Urinary bladder (tissue), 4 donors: ENCODE data around the gene TDRD12. TPM values are rescaled to one million over a fixed set of nuclear protein-coding genes. Genes with fewer than 3 reads are reported as not detected.
"Not testable (repeated sequence)": the region's sequence is repeated elsewhere in the genome, so short reads cannot be mapped to it uniquely, and the experiment has no call there.

Source experiments
- DNase-seq: peaks from one replicate; pipeline ENCODE4 v3.0.0-alpha.2; 2015; ENCODE audit errors: extremely low spot score
- H3K27ac ChIP-seq: one replicate; pipeline ENCODE4 v1.5.1; 2013; ENCODE audit warnings: low read depth, mild to moderate bottlenecking, moderate library complexity
- H3K36me3 ChIP-seq: one replicate; pipeline ENCODE4 v1.6.1; 2013; ENCODE audit warnings: mild to moderate bottlenecking, moderate library complexity; ENCODE audit not compliant: insufficient read depth
- H3K4me1 ChIP-seq: one replicate; pipeline ENCODE4 v1.6.1; 2013; ENCODE audit warnings: mild to moderate bottlenecking, moderate library complexity; ENCODE audit not compliant: insufficient read depth
- H3K4me3 ChIP-seq: one replicate; pipeline ENCODE4 v1.5.1; 2013; ENCODE audit warnings: low read depth, low read length
- WGBS: extraction: QIAGEN DNeasy Blood & Tissue Kit; methylation state at CpG from one replicate; pipeline ENCODE4 v1.1.7; 2013; 5-methylcytosine and 5-hydroxymethylcytosine counted together
- polyA plus RNA-seq: library from polyadenylated mRNA; stranded (reverse); fragments of 200-250 nt; gene quantifications from one replicate; pipeline ENCODE4 v1.2.3, GENCODE V29; 2013
- total RNA-seq: library from RNA; depleted of rRNA; stranded (reverse); fragments of >200 nt; gene quantifications from one replicate; pipeline ENCODE4 v1.2.3, GENCODE V29; 2014
- donor health status: healthy with polysubstance abuse.
- donor health status: healthy.

The TDRD12 gene
- total and polyA plus RNA-seq, 2 donors = 0.24 to 1.1 TPM

DNA sequence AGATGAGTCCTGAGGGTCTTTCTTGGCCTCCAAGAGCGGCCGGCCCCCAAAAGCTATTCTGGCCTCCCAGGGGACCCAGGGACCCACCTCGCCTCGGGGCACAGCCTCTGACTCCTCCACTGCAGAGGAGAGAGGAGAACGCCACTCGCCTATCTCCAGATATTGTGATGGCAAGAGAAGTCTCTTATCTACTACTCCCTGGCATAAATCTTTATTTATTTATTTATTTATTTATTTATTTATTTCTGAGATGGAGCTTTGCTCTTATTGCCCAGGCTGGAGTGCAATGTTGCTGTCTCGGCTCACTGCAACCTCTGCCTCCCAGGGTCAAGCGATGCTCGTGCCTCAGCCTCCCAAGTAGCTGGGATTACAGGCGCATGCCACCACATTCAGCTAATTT lies 139.0 kb downstream of the TDRD12 start:
- no peak for DNase-seq
- no peak overlapping the region for H3K4me3 ChIP-seq
- H3K4me1 ChIP-seq = no peaks in the 10 kb centered on the region
- WGBS = 98% methylated on average over 10 of the region's 10 CpGs
- H3K27ac ChIP-seq = no peak overlapping the region
- no peaks in the 10 kb centered on the region for H3K36me3 ChIP-seq

DNA sequence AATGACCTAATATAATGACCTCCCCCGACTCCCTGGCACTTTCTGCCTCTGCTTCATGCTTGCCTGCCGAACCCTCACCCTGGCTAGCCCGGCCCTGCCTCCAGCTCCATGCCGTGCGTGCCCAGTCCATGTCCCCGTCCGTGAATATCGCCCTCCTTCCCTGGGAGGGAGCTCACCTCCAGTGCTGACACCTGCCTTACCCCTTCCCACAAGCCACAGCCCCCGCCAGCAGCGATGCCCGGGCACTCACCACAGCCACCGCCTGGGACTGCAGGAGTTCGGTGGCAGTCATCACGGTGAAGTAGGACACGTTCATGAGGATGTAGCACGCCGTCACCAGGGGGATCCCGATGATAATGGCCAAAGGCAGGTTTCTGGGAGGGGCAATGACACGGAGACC lies 140.0 kb downstream of the TDRD12 start:
- no peak overlapping the region for H3K4me3 ChIP-seq
- H3K4me1 ChIP-seq = no peaks in the 10 kb centered on the region
- WGBS = 93% methylated on average over 19 of the region's 19 CpGs
- no peak overlapping the region for H3K27ac ChIP-seq
- H3K36me3 ChIP-seq = no peaks in the 10 kb centered on the region
- no peak for DNase-seq

DNA sequence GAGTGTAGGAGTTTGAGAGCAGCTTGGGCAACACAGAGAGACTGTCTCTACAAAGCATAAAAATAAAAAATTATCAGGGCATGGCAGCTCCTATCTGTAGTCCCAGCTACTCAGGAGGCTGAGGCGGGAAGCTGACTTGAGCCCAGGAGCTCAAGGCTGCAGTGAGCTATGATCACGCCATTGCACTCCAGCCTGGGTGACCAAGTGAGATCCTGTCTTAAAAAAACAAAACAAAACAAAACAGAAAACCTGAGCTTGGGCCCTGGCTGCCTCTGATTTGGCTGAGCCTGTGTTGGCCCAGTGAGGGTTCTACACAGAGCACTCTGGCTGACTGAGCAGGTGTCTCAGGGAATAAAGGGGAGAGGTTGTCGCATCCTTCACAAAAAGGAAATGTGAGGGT lies 142.0 kb downstream of the TDRD12 start:
- 96% methylated on average over 3 of the region's 3 CpGs for WGBS
- Histone ChIP-seq H3K36me3 (no peaks in the 10 kb centered on the region), H3K4me3 (no peak overlapping the region), H3K27ac (no peak overlapping the region), H3K4me1 (no peaks in the 10 kb centered on the region)
- no peak for DNase-seq

DNA sequence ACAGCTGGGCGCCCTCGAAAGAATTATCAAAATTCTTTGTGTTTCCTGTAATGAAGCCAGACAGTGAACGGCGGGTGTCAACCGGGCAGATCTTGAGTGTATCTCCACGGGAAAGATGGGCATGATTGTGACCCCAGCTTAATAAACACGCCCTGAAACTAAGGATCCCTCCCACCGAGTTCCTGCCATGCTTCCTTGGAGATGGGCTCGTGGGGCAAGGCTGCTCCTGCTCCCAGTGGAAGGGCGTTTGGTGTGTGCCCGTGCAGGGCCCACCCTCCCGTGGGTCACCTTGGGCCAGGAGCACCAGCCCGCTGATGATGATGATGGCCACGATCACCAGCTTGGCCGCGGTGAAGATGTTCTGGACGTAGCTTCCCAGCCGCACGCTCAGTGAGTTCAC lies 142.6 kb downstream of the TDRD12 start:
- H3K4me3 ChIP-seq = no peak overlapping the region
- no peak for DNase-seq
- no peak overlapping the region for H3K27ac ChIP-seq
- H3K36me3 ChIP-seq = no peaks in the 10 kb centered on the region
- WGBS = 90% methylated on average over 19 of the region's 19 CpGs
- H3K4me1 ChIP-seq = no peaks in the 10 kb centered on the region

DNA sequence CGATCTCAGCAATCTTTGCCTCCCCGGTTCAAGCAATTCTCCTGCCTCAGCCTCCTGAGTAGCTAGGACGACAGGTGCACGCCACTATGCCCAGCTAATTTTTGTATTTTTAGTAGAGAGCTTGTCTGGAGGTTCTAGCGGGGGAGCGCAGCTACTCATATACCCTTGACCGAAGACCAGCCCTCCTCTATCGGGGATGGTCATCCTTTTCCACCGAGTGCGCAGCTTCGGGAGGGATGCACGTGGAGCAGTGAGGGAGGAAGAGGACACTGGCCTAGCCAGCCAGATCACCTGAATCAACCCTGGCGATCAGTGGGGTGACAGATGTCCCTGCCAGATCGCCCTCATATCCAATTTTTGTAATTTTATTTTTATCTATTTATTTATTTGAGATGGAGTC lies 143.2 kb downstream of the TDRD12 start:
- Histone ChIP-seq H3K36me3 (no peaks in the 10 kb centered on the region), H3K4me1 (no peaks in the 10 kb centered on the region), H3K27ac (no peak overlapping the region), H3K4me3 (no peak overlapping the region)
- no peak for DNase-seq
- WGBS = 97% methylated on average over 14 of the region's 14 CpGs

DNA sequence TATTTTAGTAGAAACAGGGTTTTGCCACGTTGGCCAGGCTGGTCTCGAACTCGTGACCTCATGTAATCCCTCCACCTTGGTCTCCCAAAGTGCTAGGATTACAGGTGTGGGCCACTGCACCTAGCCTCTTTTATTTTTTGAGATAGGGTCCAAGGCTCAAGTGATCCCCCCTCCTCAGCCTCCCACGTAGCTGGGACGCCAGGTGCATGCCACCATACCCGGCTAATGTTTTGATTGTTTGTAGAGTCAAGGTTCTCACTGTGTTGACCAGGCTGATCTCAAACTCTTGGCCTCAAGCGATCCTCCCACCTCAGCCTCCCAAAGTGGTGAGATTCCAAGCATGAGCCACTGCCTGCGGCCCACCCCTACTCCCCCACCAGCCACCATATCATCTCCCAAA lies 143.7 kb downstream of the TDRD12 start:
- Histone ChIP-seq H3K36me3 (no peaks in the 10 kb centered on the region), H3K4me1 (no peaks in the 10 kb centered on the region), H3K27ac (no peak overlapping the region), H3K4me3 (no peak overlapping the region)
- no peak for DNase-seq
- WGBS = 95% methylated on average over 8 of the region's 8 CpGs

DNA sequence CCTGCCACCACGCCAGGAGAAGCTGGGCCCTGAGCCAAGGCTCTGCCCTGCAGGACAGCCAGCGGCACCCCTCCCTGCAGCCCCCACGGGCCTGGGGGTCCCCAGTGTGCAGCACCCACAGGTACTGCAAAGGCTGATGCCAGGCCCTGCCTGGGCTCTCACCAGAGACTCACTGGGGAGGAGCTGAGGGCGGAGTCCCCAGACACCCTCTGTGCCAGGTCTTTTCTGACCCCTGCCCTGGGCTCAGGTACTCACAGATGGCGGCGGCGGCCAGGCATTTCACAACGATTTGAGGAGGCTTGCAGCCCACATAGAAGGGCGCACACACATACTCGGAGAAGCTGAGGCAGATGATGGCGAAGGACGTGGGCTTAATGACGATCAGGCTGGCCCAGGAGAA lies 144.3 kb downstream of the TDRD12 start:
- no peaks in the 10 kb centered on the region for H3K36me3 ChIP-seq
- no peak for DNase-seq
- H3K4me1 ChIP-seq = no peaks in the 10 kb centered on the region
- no peak overlapping the region for H3K27ac ChIP-seq
- no peak overlapping the region for H3K4me3 ChIP-seq
- 87% methylated on average over 13 of the region's 13 CpGs for WGBS

DNA sequence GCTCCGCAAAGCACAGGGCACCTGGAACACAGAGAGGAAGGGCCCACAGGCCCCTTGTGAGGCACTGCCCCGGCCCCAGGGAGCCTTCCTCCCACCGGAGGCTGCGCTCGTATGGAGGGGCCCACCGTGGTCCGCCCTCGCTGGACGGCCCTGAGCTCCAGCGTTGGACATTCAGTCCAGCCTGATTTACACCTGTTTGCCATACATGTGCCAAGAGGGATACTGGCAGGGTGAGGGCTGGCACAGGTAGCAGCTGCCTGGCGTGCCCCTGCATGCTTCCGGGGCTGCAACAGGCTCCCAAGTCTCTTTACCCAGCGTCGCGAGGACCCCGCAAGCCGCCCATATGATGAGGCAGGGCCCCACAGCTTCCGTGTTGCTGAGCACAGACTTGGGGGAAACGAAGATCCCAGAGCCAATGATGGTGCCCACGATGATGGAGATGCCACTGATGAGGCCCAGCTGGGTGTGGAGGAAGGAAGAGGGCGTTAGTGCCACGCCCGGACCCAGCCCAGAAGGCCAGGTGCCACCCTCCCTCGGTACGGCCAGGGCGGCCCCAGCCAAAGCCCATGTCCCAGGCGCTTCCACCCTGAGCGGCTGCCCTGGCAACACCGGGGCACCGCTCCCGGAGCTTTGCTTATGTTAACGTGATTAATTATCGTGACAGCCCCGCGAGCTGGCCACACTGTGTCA lies 144.9 kb downstream of the TDRD12 start:
- no peaks in the 10 kb centered on the region for H3K36me3 ChIP-seq
- H3K4me1 ChIP-seq = no peaks in the 10 kb centered on the region
- no peak for DNase-seq
- H3K27ac ChIP-seq = no peak overlapping the region
- WGBS = 88% methylated on average over 35 of the region's 35 CpGs
- H3K4me3 ChIP-seq = no peak overlapping the region

DNA sequence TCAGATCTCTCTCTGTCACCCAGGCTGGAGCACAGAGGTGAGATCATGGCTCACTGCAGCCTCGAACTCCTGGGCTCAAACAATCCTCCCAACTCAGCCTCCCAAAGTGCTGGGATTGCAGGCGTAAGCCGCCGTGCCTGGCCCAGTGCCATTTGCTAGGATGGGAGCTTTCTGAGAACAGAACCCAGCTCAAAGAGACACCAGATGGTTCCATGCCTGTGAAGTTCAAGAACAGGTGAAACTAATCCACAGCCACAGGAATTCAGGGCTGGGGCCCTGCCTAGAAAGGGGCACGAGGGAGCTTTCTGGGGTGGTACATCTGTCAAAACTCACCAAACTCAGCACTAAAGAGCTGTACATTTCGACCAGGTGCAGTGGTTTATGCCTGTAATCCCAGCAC lies 145.8 kb downstream of the TDRD12 start:
- no peaks in the 10 kb centered on the region for H3K36me3 ChIP-seq
- no peak for DNase-seq
- no peak overlapping the region for H3K27ac ChIP-seq
- no peak overlapping the region for H3K4me3 ChIP-seq
- WGBS = 75% methylated on average over 6 of the region's 6 CpGs
- no peaks in the 10 kb centered on the region for H3K4me1 ChIP-seq

DNA sequence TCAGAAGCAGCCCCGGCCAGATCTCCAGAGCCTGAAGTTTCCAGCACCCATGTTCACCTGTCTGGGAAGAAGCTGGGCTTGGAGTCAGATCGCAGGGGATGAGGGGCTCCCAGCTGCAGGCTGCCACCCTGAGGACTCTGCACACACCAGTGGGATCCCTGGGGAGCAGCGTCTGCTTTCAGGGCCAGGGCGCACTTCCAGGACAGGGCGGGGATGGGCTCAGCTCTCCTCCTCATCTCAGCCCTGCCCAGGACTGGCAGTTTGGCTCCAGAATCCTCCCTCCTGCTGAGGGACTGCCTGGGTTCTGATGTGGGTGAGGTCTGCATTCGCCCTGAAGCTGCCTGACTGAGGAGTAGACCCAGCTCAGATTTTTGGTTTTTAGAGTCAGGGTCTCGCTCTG lies 146.5 kb downstream of the TDRD12 start:
- 82% methylated on average over 7 of the region's 7 CpGs for WGBS
- no peak overlapping the region for H3K27ac ChIP-seq
- no peak for DNase-seq
- H3K4me1 ChIP-seq = no peaks in the 10 kb centered on the region
- no peaks in the 10 kb centered on the region for H3K36me3 ChIP-seq
- H3K4me3 ChIP-seq = no peak overlapping the region

DNA sequence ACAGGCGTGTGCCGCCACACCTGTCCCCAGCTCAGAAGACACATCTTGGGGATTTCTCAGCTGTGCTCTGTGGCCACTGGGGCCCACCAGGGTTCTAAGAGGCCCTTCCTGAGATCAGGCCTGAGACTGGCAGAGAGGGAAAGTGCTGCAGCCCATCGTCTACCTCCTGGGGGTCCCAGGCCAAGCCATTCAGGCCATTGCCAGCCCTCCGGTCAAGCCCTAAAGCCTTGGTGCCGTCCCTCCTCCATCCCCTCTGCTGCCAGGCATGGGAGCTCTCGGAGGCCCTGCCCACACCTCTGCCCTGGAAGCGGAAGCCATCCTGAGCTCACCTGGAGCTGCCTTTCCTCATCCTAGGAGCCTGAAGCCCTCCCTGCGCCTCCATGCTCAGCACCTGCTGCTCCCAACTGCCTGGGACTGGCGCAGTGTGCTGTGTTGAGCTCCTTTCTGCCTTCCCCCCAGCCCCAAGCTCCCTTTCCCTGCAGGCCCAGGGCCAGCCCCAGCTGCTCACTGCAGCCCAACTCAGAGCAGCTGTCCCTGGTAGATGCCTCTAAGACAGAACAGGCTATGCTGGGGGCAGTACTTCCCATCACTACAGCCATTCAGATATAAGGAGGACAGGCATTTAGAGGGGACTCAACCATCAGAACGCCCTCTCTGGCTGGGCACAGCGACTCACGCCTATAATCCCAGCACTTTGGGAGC lies 147.1 kb downstream of the TDRD12 start:
- H3K4me1 ChIP-seq = no peaks in the 10 kb centered on the region
- no peaks in the 10 kb centered on the region for H3K36me3 ChIP-seq
- no peak overlapping the region for H3K27ac ChIP-seq
- no peak for DNase-seq
- no peak overlapping the region for H3K4me3 ChIP-seq
- WGBS = 86% methylated on average over 12 of the region's 12 CpGs

DNA sequence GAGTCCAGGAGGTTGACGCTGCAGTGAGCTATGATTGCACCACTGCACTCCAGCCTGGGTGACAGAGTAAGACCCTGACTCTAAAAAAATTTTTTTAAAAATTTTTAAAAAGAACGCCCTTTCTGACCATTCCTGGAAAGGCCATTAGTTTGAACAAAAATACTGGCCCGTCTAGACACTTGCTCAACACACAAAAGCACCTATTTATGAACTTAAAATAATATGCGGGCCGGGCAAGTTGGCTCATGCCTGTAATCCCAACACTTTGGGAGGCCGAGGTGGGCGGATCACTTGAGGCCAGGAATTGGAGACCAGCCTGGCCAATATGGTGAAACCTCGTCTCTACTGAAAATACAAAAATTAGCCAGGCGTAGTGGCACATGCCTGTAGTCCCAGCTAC lies 147.9 kb downstream of the TDRD12 start:
- H3K4me1 ChIP-seq, H3K27ac ChIP-seq, H3K4me3 ChIP-seq, DNase-seq, H3K36me3 ChIP-seq: not testable (repeated sequence)
- 93% methylated on average over 9 of the region's 9 CpGs for WGBS

DNA sequence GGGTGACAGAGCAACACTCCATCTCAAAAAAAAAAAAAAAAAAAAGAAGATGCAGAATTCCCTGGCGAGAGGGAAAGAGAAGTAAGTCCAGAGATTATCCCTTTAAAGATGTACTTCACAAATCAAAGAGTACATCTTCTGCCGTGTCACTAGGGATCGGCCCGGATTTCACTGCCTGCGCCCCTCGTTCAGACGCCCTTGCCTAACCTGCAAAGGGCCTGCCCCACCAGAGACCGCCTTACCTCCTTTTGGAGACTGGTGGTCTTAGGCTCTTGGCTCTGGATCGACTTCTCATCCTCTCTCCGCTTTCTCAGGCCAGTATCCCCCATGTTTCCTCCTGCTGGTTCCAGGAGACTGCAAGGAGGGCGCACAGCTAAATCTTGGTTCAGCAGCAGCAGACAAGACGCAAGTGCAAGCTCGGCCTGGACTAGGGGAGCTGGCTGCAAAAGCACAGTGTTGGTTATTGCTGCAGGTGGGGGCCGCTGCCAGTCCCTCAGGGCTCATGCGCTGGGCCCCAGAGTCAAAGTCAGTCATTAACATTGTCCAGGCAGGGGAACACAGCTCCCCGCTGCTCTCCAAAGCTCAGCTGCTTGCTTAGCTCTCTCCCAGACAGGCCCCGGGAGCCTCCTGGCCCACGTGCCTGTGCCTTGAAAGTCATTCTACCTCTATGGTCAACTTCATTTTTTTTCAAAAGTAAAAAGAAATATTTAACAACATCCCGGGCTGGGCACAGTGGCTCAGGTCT lies 148.8 kb downstream of the TDRD12 start:
- DNase-seq = no peak
- Histone ChIP-seq H3K4me1 (no peaks in the 10 kb centered on the region), H3K4me3 (no peak overlapping the region), H3K27ac (no peak overlapping the region), H3K36me3 (no peaks in the 10 kb centered on the region)
- WGBS = 86% methylated on average over 19 of the region's 19 CpGs

DNA sequence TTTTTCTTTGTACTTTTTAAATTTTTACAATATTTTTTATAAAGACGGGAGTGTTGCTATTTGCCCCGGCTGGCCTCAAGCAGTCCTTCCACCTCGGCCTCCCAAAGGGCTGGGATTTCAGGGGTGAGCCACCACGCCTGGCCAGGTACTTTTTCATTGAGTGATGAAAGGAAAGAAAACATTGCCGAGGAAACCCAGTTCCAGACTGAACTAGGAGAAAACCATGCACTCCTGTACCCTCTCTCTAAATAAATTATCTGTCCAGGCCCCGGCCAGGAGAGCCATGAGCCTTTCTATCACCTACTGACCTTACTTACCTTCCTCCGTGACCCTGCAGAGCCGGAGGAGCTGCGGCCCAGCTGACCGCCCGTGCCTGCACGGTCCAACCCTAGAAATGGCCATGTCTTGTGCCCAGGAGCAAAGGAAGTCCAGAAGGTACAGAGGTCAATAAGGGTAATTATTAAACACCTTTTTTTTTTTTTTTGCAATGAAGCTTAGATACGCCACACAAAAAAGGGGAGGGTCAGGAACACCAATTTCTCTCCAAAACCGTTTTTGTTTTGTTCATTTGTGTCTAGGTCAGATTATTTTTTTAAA lies 149.9 kb downstream of the TDRD12 start, which contains the start of gene SLC7A9:
Gene SLC7A9 (minus strand): TSS at position 399 of the 597 bp plus-strand sequence. CDS start 1,233 bp downstream, outside the sequence.
- Histone ChIP-seq H3K27ac (no peak within 1 kb of the TSS), H3K36me3 (no peaks in the 10 kb centered on the region), H3K4me1 (no peaks in the 10 kb centered on the region), H3K4me3 (no peak within 1 kb of the TSS)
- no peak for DNase-seq
- 86% methylated on average over 14 of the region's 14 CpGs for WGBS
